GM23338 (cell line): ENCODE measurements around the gene EFHD2. TPM values are rescaled to one million over a fixed set of nuclear protein-coding genes. Genes with fewer than 3 reads are reported as not detected.
"Not testable (repeated sequence)": the region's sequence is repeated elsewhere in the genome, so short reads cannot be mapped to it uniquely, and the experiment has no call there.

Experiments used
- ATAC-seq: fragments of 200-7000 bp; cut with Tn5 transposase; 3 replicates; pipeline ENCODE4 v1.9.1; 2020
- DNase-seq: peaks from one replicate; pipeline ENCODE4 v3.0.0-alpha.2; 2015; ENCODE audit warnings: low spot score
- H2AFZ ChIP-seq: fragments of 200-600 bp; sonication (generic); 2 replicates; pipeline ENCODE4 v1.8.0; 2016; ENCODE audit warnings: antibody characterized with exemption, mild to moderate bottlenecking, moderate library complexity
- H3F3A ChIP-seq: fragments of 200-600 bp; sonication (generic); replicated peaks from 2 replicates; pipeline ENCODE4 v1.8.0; 2017; ENCODE audit warnings: antibody characterized with exemption, mixed run types, low read depth
- H3K27ac ChIP-seq: fragments of 200-600 bp; sonication (generic); 2 replicates; pipeline ENCODE4 v1.6.1; 2016; ENCODE audit warnings: low read depth
- H3K27me3 ChIP-seq: fragments of 200-600 bp; sonication (generic); 2 replicates; pipeline ENCODE4 v1.8.0; 2016; ENCODE audit warnings: mild to moderate bottlenecking, mixed run types, moderate library complexity; ENCODE audit not compliant: insufficient read depth
- H3K36me3 ChIP-seq: fragments of 200-600 bp; sonication (generic); 2 replicates; pipeline ENCODE4 v1.8.0; 2016; ENCODE audit warnings: mild to moderate bottlenecking; ENCODE audit not compliant: insufficient read depth
- H3K4me1 ChIP-seq: fragments of 200-600 bp; sonication (generic); 2 replicates; pipeline ENCODE4 v1.8.0; 2016; ENCODE audit warnings: mild to moderate bottlenecking, moderate library complexity; ENCODE audit not compliant: insufficient read depth
- H3K4me2 ChIP-seq: fragments of 200-600 bp; sonication (generic); 2 replicates; pipeline ENCODE4 v1.7.1; 2017; ENCODE audit warnings: mixed run types
- H3K4me3 ChIP-seq: fragments of 200-600 bp; sonication (generic); 2 replicates; pipeline ENCODE4 v1.6.1; 2016; ENCODE audit warnings: mixed run types
- H3K79me2 ChIP-seq: fragments of 200-600 bp; sonication (generic); replicated peaks from 2 replicates; pipeline ENCODE4 v1.8.0; 2017; ENCODE audit warnings: mild to moderate bottlenecking; ENCODE audit not compliant: insufficient read depth
- H3K9me2 ChIP-seq: fragments of 200-600 bp; sonication (generic); 2 replicates; pipeline ENCODE4 v1.8.0; 2017; ENCODE audit not compliant: insufficient read depth
- H4K20me1 ChIP-seq: fragments of 200-600 bp; sonication (generic); replicated peaks from 2 replicates; pipeline ENCODE4 v1.8.0; 2017; ENCODE audit warnings: mild to moderate bottlenecking; ENCODE audit not compliant: insufficient read depth
- H3K27ac Mint-ChIP-seq: 2 replicates; pipeline ENCODE4 v1.8.0; 2020; ENCODE audit warnings: inconsistent platforms, mild to moderate bottlenecking, moderate library complexity, mixed read lengths
- H3K27me3 Mint-ChIP-seq: 3 replicates; pipeline ENCODE4 v1.8.0; 2022; ENCODE audit warnings: low read depth, mild to moderate bottlenecking, moderate library complexity, mixed read lengths, inconsistent platforms; ENCODE audit not compliant: insufficient read depth, poor library complexity
- H3K36me3 Mint-ChIP-seq: 3 replicates; pipeline ENCODE4 v1.8.0; 2021; ENCODE audit warnings: low read depth, mild to moderate bottlenecking, inconsistent platforms, moderate library complexity, mixed read lengths
- H3K4me1 Mint-ChIP-seq: 3 replicates; pipeline ENCODE4 v1.8.0; 2020; ENCODE audit warnings: mild to moderate bottlenecking, inconsistent platforms, mixed read lengths
- H3K4me3 Mint-ChIP-seq: 3 replicates; pipeline ENCODE4 v1.8.0; 2021; ENCODE audit warnings: moderate library complexity, mild to moderate bottlenecking, inconsistent platforms, mixed read lengths
- H3K9me3 Mint-ChIP-seq: 3 replicates; pipeline ENCODE4 v1.8.0; 2020; ENCODE audit warnings: moderate library complexity, mild to moderate bottlenecking, inconsistent platforms, mixed read lengths
- ETS1 ChIP-seq: IDR thresholded peaks from 2 replicates; pipeline ENCODE4 v1.6.1; 2016; ENCODE audit warnings: antibody characterized with exemption
- NANOG ChIP-seq: IDR thresholded peaks from 2 replicates; pipeline ENCODE4 v1.6.1; 2016; ENCODE audit warnings: antibody characterized with exemption, borderline replicate concordance
- ZNF114 ChIP-seq: fragments of 250-450 bp; sonication (Bioruptor Pico); IDR thresholded peaks from 2 replicates; pipeline ENCODE4 v1.5.0; 2020; ENCODE audit warnings: mild to moderate bottlenecking, moderate library complexity
- ZNF331 ChIP-seq: fragments of 250-450 bp; sonication (Bioruptor Pico); IDR thresholded peaks from 2 replicates; pipeline ENCODE4 v1.5.0; 2020; ENCODE audit warnings: low read depth, mild to moderate bottlenecking, moderate library complexity
- polyA plus RNA-seq: library from polyadenylated mRNA; unstranded; fragments of >200 nt; fragmentation: Nextera tagmentation; extraction: Ambion mirVana; gene quantifications from 2 replicates; pipeline ENCODE4 v1.2.1, GENCODE V29; 2016
- total RNA-seq: library from RNA; depleted of rRNA; stranded (reverse); fragments of >200 nt; shearing (Covaris generic); gene quantifications from 2 replicates; pipeline ENCODE4 v1.2.3, GENCODE V29; 2014
- TF ChIP-seq, protein P1 (sequence below): IDR thresholded peaks from one replicate; pipeline ENCODE4 v1.6.1; 2018; ENCODE audit warnings: antibody characterized with exemption; ENCODE audit not compliant: unreplicated experiment

The EFHD2 gene
- total and polyA plus RNA-seq, 2 experiments from 2014 or later = 22.8 to 23.7 TPM

DNA sequence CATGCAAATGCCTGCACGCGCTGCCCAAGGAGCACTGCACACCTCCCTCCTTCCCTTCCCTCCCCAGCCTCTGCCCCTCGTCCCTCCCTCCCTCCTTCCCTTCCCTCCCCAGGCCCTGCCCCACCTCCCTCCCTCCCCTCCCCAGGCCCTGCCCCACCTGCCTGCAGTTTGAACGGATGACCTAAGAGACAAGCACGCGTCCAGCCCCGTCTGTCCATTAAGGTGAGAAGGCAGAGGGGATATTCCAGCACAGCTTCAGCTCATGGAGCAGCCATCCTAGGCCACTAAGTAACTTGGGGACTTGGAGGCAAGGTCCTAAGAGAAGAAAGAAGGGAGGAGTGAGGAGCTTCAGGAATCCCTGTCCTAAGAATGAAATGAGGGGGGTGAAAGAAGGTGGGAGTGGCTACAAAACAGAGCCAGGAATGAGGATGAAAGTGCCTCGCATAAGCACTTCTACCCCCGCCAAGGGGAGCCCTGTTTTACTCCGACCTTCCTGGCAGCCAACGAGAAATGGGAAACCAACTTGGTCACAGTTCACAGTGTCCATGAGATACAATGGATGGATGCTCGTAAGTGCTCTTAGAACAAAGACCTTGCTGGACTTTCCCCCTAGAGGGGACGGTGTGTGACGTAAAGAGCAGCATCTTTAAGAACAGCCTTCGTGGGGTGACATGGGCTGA is 21.3 kb upstream of the EFHD2 start:
- Mint-ChIP-seq H3K27me3 (peaks cover 45% of the 10 kb centered on the region), H3K27ac (no peak overlapping the region), H3K4me1 (peaks cover 48% of the 10 kb centered on the region), H3K36me3 (0 out of 3 replicates have a peak, but pooled peaks cover 2% of the 10 kb centered on the region), H3K4me3 (0 out of 3 replicates have a peak overlapping the region, but pooled peaks have one; percentile 40), H3K9me3 (peaks cover 3% of the 10 kb centered on the region; the same call in 1 of the 3 replicates)
- Histone ChIP-seq H3K36me3 (no peaks in the 10 kb centered on the region), H3K9me2 (no peaks in the 10 kb centered on the region), H3K79me2 (no peaks in the 10 kb centered on the region), H3K4me2 (peak overlapping the region; percentile 71), H3F3A (peaks cover 22% of the 10 kb centered on the region; the same call in 1 of the 2 replicates), H3K27me3 (peaks cover 55% of the 10 kb centered on the region), H3K4me1 (peaks cover 34% of the 10 kb centered on the region), H3K4me3 (peak overlapping the region; percentile 38), H2AFZ (peak overlapping the region; percentile 90), H4K20me1 (no peaks in the 10 kb centered on the region), H3K27ac (no peak overlapping the region)
- ATAC-seq (no peak; the same call in 2 of the 3 replicates), DNase-seq (peak; percentile 60)
- no peak for TF ChIP-seq ZNF331 (CRISPR knock-in tag)
- TF ChIP-seq NANOG = no peak
- no peak for TF ChIP-seq ETS1
- TF ChIP-seq, protein P1, sequence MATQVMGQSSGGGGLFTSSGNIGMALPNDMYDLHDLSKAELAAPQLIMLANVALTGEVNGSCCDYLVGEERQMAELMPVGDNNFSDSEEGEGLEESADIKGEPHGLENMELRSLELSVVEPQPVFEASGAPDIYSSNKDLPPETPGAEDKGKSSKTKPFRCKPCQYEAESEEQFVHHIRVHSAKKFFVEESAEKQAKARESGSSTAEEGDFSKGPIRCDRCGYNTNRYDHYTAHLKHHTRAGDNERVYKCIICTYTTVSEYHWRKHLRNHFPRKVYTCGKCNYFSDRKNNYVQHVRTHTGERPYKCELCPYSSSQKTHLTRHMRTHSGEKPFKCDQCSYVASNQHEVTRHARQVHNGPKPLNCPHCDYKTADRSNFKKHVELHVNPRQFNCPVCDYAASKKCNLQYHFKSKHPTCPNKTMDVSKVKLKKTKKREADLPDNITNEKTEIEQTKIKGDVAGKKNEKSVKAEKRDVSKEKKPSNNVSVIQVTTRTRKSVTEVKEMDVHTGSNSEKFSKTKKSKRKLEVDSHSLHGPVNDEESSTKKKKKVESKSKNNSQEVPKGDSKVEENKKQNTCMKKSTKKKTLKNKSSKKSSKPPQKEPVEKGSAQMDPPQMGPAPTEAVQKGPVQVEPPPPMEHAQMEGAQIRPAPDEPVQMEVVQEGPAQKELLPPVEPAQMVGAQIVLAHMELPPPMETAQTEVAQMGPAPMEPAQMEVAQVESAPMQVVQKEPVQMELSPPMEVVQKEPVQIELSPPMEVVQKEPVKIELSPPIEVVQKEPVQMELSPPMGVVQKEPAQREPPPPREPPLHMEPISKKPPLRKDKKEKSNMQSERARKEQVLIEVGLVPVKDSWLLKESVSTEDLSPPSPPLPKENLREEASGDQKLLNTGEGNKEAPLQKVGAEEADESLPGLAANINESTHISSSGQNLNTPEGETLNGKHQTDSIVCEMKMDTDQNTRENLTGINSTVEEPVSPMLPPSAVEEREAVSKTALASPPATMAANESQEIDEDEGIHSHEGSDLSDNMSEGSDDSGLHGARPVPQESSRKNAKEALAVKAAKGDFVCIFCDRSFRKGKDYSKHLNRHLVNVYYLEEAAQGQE = no peak
- TF ChIP-seq ZNF114 (CRISPR knock-in tag) = no peak

GRCh38 chr1:15389828-15390227 is 19.9 kb upstream of the EFHD2 start:
- H3K4me3 ChIP-seq, H4K20me1 ChIP-seq, H2AFZ ChIP-seq, H3K4me3 Mint-ChIP-seq, H3K9me3 Mint-ChIP-seq, H3K9me2 ChIP-seq, H3K27ac Mint-ChIP-seq, H3K4me2 ChIP-seq, H3K36me3 Mint-ChIP-seq, DNase-seq, H3K36me3 ChIP-seq, ATAC-seq, H3K79me2 ChIP-seq, H3K27ac ChIP-seq: not testable (repeated sequence)
- Histone ChIP-seq H3K27me3 (peaks cover 45% of the 10 kb centered on the region), H3F3A (peaks cover 14% of the 10 kb centered on the region; the same call in 1 of the 2 replicates), H3K4me1 (peaks cover 26% of the 10 kb centered on the region)
- Mint-ChIP-seq H3K4me1 (peaks cover 40% of the 10 kb centered on the region), H3K27me3 (peaks cover 37% of the 10 kb centered on the region)
